Non-pigmented ciliary epithelial cell (primary cell): ENCODE measurements around the gene ANKFY1.

Experiments
- DNase-seq: peaks from one replicate; pipeline ENCODE4 v3.0.0-alpha.2; 2010; ENCODE audit warnings: low read depth

ANKFY1 gene

DNA sequence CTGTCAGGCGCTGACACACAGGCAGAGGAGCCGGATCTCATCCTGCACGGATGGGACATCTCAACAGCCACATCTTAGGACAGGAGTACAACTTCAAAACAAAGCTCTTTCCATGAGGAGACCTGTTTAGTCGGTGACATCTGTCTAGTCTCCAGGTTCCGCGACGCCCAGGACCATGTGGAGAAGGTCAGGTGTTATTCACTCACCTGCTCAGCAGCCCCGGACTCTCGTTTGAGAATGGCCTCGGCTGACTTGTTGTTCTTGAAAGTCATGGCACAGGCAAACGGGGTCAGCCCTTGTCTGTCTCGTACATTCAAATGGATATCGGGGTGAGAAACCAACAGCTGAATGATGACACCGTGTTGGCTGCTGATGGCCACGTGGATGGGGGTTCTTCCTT lies 85.1 kb downstream of the ANKFY1 start:
- DNase-seq, result no peak

DNA sequence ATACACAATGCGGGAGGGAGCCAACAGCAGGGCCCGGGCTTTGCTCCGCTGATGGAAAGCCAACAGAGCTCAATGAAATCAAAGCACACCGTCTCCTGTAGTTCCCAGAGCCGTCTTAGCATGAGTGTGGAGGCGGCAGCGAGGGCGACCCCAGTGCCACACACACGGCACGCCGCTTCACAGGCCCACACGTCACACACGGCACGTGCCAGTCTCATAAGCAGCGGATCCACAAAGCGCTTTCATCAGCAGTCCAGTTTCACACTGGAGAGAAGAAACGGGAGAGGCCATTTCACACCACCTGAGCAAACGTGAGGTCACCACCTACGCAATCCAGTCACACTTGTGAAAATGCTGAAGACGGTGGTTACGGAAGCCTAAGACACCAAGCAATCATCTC lies 86.0 kb downstream of the ANKFY1 start:
- no peak for DNase-seq

DNA sequence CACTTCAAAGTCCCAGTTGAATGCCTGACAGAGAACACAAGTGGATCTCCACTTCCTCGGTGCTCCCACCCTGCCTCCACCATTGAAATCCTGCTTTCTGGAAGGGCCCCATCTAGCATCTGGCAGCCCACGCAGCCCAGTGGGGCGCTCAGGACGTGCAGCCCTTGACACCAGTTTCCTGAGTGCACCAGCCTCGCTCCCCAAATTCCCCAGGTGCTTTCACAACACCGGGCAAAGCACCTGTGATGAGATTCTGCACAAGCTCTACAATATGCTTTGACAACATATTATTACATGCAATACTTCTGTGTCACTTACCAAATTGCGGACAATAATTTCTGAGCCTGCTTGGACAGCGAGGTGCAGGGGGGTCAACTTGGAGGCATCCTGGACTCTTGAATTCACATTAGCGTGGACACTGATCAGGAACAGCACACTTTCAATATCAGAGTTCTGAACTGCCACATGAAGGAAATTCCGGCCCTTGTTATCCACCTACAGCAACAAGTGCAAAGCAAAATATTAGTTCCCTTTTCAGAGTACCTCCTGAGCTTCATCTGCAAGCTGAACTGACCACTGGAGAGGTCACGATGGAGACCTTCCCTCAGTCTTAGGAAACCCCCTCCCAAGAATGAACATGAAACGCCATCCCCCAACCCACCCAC lies 86.8 kb downstream of the ANKFY1 start:
- DNase-seq, result no peak

DNA sequence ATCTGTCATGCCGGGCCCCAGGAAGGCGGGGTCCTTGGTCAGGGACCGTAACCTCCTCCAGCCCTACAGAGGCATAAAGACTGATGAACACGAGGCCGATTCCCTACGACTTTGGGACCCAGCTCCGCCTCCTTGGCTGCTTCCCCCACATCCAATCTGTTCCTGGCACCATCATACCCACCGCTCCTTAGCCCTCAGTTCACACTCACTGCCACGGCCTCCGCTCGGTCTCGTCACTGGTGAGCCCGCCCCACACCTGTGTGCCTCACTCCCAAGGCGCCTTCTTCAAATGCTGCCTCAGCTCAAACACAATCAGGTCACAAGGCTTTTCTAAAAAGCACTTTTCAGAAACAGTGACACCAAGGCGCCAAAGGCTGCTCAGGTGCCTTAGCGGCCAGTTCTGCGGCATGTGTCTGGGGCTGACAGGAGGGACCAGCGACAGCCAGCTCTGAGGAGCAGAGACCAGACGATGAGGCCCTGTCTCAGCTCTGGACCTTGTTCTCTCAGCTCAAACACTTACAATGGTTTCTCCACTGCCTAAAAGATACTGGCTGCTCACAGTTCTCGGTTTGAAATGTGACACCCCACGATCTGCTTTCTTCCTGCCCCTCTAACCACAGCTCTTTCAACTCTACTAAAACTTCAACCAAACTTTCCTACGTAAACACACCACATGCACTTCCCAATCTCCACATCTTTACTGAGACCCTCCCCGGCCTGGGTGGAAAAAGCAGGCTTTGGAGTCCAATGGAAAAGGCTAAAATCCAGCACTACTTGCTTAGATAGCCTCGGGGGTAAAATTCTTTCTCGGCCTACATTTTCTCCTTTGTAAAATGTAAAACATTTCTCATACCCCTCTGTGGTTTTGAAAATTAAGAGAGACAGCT lies 87.6 kb downstream of the ANKFY1 start:
- DNase-seq, result peak; percentile 32

DNA sequence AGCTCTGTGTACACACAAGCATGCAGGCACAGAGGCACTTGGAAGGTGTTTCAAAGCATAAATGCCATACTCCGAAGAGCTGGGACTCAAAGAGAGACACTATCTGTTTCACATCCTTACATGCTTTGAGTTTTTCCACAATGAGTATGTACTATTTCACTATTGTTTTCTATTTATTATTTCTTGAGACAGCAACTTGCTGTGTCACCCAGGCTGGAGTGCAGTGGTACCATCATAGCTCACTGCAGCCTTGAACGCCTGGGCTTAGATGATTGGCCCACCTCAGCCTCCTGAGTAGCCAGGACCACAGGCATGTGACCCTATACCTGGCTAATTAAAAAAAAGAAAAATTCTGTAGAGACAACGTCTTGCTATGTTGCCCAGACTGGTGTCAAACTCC lies 89.2 kb downstream of the ANKFY1 start:
- DNase-seq, result no peak

DNA sequence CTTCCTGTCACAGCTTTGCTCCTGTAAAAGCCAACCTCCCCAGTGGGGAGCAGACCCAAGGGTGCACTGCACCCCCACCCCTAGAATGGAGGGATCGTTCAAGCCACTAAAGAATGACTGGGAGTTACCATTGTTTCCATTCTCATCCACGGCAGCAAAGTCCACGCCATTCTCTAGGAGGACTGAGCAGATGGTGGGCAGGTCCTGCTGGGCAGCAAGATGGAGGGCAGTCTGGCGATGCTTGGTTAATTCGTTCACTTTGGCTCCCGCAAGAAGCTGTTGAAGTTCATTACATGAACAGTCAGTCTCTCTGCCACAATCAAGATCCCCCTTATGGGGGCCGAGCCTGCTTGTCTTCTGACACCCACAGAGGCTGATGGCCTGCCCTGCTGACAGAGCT lies 90.0 kb downstream of the ANKFY1 start:
- no peak for DNase-seq

DNA sequence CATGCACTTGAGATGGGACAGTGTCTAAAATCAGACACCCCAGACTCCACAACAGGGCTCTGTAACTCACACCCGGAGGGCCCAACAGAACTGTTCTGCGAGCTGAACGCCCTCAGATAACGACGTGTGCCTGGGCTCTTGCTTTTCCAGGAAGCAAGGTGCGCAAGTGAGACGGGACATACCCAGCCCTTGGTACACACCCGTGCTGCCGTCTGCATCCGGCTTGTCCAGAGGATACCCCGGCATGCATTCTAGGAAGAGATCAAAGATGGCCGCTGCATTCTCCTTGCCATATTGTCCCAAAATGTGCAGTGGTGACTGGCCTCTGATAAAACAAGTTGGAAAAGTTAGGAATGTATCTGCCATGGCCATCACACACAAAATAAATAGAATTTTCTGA lies 91.4 kb downstream of the ANKFY1 start:
- DNase-seq, result no peak

DNA sequence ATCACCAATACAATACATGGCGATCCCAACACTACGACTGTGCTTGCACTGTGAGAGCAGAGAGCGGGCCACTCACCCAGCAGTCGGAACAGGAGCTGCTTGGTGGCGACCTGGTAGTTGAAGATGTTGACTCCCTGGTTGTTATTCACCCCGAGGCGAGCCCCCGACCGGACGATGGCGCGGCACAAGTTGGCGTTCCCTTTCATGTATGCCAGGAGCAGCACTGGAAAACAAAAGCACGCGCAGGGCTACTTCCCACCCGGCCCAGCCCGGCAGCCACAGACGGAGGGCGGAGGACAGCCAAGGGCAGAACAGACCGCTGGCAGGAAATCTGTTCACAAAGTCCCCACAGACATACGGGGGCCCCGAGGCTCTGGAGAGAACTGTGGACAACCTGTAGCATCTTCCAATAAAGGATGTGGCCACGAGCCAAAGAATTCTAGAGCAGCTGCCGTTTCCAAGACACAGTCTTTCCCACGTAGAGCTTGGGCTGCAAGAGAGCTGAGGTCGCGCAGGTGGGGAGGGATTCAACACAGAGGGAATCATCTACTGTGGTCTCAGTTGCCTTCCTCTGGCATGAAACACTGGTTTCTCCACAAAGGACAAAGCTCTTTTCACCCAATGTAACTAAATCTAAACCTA lies 93.0 kb downstream of the ANKFY1 start:
- no peak for DNase-seq

DNA sequence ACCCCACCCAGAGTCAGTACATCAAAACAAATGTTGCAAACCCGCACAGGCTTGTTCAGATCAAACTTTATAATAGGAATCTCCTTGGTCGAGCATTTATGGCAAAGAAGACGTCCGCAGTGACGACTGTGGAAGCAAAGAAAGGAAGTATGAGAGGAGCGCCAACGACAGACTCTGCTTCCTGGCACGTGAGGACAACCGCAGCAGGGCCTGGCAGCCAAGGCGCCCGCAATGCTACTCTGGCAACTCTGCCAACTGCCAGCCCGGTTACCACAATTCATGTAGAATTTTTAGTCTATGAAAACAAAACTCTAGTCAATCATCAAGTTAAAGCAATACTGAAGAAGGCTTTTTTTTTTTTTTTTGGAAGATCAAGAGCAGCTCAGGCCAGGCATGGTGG lies 96.0 kb downstream of the ANKFY1 start:
- no peak for DNase-seq

DNA sequence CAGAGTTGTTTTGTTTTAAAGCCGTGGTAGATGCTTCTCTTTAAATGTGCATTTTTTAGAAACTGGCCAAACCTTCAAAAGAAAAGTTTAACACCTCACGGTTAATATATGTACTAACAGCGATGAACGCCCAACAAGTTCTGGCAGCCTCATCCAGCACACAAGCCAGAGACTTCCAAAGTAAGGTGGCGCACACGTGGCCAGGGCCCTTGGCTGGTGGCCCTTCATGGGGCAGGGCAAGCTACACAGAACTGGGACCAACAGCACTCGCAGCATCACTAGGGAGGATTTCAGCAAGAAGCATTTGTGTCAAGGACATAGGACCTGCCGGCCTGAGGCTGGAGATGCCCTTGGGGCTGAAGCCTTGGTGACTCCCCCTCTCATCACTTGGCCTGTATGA lies 97.4 kb downstream of the ANKFY1 start:
- DNase-seq, result no peak

DNA sequence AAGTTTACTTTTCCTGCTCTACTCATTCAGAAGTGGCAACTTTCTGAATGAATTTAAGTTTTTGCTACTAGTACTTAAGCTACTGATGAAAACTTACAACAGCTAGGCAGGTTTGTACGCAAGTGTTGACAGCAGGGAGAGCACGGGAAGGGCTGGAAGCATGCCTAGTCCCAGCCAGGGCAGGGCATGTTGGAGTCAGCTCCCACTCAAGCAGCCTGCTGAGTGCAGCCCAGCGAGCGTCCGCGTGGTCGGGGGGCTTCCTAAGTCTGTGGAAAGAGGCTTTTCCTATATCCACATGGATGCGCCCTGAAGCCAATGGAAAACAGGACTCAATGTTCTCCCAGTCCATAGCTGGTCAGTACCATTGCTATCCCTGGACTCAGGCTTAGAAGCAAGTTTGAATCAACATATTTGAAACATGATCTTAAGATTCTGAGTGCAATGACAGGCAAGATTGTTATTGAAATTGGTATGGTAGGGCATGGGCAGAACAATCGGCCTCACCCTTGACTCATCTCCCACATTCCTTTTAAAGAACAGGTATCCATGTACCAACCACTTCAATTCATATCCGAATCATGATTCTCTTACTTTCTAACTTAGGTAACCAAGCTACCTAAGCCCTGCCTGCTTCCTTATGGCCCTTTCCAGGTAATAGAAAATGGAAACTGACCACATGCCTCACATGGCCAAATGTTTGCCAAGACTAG lies 98.3 kb downstream of the ANKFY1 start:
- DNase-seq, result no peak

DNA sequence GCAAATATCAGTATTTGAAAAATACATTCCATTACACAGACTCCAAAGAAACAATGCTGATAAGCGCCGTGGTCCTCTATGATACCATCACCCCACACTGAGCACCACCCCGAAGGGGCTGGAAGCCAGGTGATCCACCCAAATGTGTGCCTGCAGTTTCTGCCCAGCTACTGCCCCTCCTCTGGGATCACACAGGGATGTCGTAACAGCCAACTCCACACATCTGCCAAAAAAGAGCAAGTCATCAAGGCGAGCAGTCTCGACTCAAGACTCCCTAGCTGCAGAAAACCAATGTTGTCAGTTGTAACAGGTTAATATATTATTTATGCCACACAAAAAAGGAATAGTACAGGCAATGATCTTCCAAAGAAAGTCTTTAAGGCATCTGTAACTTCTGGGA lies 99.8 kb downstream of the ANKFY1 start:
- no peak for DNase-seq

DNA sequence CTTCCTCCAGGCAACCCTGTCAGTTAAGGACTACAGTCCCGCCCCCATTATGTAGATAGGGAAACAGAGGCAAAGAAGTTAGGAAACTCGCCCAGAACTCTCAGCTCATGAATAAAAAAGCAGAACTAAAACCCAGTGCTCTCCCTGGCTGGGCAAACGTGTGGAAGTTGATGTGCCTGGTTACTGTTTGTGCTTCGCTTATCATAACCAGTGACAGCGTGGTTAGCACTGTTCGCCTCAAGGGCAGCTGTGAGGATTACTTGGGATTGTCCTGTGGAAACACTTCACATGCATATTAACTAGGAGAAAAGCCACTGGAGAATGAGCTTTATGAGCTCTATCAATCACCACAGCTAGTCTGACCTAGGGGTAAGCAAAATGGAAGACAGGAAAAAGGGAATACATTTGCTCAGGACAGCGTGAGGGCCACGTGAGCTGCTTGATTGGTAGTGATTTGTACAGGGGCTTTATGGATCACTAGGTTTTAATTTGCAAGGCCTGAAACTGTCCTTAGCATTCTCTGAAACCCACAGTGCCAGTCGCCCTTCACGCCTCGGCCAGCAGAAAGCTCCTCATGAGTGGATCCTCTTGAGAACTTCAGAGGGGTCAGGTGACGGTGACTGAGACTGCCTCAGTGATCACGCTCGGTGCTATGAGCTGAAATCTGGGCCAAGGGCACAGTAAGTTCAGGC lies 100.9 kb downstream of the ANKFY1 start:
- no peak for DNase-seq

DNA sequence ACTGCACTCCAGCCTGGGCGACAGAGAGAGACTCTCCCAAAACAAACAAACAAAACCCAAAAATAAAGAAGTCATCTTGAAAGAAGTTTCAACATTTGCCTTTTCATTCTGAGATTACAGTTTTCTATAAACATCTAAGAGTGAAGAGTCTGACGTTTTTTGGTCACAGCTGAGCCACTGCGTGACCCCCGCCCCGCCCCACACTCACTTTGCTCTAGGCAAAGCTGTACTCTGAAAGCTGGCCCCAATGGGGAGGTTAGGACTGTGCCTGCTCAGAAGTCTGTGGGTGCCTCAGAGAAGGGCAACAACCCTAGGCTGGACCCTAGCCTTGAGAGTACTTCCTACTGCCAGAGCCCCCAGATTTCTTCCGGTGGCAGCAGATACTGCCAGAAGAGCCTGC lies 101.5 kb downstream of the ANKFY1 start:
- DNase-seq, result no peak

DNA sequence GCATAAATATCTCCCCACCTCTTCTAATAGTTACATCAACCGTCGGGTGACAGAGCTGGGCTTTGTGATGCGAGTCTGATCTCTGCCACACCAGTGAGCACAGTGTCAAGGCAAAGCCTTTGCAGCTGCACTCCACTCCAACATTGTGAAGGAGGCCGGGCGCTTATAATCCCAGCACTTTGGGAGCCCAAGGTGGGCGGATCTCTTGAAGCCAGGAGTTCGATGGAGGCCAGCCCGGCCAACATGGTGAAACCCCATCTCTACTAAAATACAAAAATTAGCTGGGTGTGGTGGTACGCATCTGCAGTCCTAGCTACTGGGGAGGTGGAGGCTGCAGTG lies 101.8 kb downstream of the ANKFY1 start:
- DNase-seq, result no peak

DNA sequence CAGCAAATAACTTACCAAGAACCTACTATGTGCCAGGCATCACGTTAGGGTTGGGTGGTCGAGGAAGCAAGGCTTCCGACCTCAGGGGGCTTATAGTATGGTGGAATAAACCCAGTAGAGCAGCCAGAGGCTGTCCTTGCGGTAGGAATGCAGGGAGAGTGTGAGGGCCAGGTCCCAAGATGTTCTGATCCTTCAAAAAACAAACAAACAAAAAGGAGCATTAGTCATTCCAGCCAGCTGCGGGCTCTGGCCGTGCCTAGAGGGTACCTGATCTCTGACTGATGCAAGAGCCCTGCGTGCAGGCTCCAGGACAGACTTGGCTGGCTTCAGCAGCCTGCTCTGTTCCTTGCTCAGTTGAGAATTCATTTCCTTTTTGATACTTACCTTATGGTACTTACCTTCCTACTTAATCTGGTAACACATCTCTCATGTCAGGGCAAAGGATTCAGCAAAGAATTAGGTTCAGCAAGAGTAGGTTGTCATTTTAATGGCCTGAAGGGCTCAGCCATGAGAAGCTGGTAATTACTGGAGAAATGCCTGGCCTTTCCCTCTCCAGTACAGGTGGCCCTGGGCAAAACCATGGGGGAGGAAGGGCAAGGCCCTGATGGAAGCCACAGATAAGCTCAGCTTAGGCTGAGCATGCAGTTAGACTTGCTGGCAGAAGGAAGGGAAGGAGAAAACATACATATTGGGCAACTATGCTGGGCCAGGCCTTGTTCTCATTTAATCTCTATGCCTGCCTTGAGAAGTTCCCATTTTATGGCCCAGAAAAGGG lies 102.4 kb downstream of the ANKFY1 start:
- DNase-seq, result peak; percentile 61

DNA sequence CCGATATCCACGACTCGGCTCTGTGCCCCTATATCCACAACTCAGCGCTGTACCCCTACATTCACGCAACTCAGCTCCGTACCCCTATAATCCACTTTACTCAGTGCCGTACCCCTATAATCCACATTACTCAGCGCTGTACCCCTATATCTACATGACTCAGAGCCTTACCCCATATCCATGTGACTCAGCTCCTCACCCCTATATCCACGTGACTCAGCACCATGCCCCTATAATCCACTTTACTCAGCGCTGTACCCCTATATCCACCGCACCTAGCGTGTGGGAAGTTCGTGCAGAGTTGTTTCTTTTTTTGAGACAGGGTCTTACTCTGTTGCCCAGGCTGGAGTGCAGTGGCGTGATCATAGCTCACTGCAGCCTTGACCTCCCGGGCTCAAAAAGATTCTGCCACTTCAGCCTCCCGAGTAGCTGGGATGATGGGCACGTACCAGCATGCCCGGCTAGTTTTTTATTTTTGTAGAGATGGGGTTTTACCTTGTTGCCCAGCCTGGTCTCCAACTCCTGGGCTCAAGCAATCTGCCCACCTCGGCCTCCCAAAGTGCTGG lies 103.4 kb downstream of the ANKFY1 start:
- DNase-seq, result no peak

DNA sequence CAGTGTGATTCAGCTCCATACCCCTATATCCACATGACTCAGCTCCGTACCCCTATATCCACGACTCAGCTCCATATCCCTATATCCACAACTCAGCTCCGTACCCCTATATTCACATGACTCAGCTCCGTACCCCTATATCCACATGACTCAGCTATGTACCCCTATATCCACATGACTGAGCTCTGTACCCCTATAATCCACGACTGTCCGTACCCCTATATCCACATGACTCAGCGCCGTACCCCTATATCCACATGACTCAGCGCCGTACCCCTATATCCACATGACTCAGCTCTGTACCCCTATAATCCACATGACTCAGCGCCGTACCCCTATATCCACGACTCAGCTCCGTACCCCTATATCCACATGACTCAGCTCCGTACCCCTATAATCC lies 104.0 kb downstream of the ANKFY1 start:
- DNase-seq, result no peak

DNA sequence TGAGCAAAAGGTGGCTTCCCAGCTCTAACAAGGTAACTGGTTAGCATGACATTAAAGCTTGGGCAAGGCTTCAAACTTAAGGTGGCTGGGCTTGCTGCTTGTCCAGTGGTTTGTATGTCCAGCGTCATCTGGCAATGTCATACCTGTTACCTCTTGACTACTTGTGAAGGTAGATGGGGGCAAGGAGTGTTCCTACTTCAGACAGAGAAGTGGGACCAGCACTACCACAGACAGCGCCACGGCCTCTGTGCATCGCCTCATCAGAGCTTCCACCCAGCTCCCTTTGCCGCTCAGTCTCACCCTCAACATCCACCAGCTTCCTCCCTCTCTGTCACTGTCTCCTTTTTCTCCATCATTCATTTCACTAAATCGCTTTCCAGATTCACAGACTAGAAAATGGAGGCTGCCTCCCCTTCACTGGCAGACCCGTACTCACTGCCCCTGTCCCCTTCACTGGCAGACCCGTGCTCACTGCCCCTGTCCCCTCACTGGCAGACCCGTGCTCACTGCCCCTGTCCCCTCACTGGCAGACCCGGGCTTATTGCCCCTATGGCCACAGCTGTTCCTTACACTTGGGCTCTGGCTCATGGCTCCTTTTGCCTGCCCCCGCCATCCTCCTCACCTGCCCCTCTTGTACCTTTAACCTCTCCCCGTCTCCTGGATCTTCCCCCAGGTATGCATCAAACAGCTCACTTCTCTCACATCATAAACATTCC lies 106.0 kb downstream of the ANKFY1 start:
- DNase-seq, result no peak

DNA sequence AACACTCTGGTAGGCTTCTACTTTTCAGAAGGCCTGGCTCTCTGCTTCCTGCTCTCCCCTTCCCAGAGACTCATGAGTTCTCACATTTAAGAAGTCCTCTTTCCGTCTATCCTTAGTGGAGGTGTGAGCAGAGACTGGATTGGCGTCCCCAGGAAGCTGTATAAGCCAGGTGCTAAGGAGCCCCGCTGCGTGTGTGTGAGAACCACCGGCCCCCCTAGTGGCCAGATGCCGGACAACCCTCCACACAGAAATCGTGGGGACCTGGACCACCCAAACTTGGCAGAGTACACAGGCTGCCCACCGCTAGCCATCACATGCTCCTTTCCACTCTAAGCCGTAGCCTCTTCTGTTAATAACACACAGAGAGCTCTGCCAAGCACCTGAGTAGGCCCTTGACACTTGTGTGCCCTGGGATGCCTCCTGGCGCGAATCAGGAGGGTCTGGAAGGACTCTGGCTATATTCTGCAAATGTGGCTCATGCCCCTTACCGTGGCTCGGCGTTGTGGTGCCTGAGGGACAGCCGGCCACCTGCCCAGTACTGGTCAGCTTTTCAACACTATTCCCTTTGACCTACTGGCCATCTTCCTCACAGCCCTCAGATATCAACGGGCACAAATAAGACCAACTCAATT lies 106.9 kb downstream of the ANKFY1 start:
- no peak for DNase-seq
